GM12873 (cell line): ENCODE results near the gene JAKMIP2.

ENCODE experiments used
- TF ChIP-seq, protein P1 (sequence below): IDR thresholded peaks from 2 replicates; pipeline ENCODE4 v1.5.1; 2012; ENCODE audit warnings: low read depth, mild to moderate bottlenecking, moderate library complexity, low read length, control low read depth; ENCODE audit not compliant: insufficient read depth; ENCODE audit errors: missing control alignments

Gene JAKMIP2

DNA sequence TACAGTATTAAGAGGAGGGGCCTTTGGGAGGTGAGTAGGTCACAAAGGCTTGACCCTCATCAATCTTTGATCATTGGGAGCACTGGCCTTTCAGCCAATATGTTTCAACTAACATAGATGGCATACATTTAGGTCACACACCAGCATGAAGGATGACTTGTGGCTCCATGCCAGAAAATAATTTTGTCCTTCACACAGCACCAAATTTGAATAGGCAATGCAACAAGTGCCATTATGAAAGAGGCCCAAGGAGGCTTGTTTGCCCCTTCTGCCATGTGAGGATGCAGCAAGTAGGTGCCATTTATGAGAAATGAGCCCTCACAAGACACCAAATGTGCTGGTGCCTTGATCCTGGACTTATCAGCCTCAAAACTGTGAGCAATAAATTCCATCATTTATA, 81.1 kb downstream of the JAKMIP2 start:
- TF ChIP-seq, protein P1, sequence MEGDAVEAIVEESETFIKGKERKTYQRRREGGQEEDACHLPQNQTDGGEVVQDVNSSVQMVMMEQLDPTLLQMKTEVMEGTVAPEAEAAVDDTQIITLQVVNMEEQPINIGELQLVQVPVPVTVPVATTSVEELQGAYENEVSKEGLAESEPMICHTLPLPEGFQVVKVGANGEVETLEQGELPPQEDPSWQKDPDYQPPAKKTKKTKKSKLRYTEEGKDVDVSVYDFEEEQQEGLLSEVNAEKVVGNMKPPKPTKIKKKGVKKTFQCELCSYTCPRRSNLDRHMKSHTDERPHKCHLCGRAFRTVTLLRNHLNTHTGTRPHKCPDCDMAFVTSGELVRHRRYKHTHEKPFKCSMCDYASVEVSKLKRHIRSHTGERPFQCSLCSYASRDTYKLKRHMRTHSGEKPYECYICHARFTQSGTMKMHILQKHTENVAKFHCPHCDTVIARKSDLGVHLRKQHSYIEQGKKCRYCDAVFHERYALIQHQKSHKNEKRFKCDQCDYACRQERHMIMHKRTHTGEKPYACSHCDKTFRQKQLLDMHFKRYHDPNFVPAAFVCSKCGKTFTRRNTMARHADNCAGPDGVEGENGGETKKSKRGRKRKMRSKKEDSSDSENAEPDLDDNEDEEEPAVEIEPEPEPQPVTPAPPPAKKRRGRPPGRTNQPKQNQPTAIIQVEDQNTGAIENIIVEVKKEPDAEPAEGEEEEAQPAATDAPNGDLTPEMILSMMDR = no peak

DNA sequence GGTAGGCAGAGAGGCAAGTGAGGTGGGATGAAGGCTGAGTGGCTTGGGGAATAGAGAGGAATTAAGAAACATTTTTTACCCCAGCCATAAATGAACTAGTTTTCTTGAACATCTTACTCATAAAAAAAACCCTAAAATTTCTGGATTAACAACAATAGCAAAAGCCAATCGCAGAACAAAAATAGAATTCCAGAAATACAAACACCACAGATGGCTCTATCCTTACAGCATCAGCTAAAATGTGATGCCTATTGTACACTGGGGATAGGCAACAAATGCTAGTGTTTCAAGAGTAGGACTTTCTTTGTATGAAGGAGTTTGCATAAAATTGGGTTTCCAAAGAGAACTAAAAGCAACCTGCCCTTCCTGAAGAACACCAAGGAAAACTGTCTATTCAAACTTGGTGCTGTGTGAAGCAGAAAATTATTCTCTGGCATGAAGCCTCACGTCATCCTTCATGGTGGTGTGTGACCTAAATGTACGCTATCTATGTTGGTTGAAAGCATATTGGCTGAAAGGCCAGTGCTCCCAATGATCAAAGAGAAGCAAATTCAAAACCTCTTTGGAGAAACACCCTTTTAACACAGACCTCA, 82.9 kb downstream of the JAKMIP2 start:
- TF ChIP-seq, protein P1 = no peak

GRCh38 chr5:147697380-147697779, 85.1 kb downstream of the JAKMIP2 start:
- TF ChIP-seq, protein P1 = no peak

GRCh38 chr5:147694772-147695171, 87.8 kb downstream of the JAKMIP2 start:
- TF ChIP-seq, protein P1 = no peak

- TF ChIP-seq, protein P1 = no peak
Observed at GRCh38 chr5:147693233-147693632, 89.3 kb downstream of the JAKMIP2 start.

DNA sequence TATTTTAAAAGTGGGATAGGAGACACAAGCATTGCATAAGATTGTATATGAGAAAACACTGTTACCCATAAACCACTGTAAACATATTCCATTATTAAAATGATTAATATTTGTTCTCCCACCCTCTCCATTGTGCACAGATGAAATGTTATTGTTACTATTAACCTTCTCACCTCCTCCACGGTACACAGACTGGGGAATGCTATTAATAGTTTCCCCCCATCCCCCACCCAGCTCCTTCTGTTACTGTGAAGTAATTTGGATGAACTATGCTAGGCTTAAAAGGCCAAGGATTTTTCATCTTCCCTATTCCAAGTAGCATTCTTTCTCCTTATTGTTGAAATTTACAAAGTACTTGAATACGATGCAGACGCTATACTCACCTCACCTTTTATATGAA, 91.4 kb downstream of the JAKMIP2 start:
- TF ChIP-seq, protein P1 = no peak

DNA sequence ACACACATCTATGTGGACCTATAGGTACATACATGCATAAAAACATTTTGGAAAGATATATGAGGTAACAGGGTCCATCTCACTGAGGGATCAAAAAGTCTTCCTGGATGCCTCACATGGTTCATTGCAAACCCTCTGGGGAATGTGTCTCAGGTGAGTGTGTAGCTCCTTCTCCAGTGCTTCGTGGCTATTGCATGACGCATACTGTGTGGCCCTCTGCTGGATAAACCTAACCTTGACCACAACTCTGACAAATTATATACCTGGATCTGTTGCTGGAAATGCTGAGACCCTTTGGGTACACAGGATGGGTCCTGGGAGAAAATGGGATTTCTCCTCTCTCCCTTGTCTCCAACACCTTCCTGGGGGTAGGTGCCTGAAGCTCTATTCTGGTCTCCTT, 91.9 kb downstream of the JAKMIP2 start:
- TF ChIP-seq, protein P1 = peak; percentile 19
